Activated B cell treated with CpG ODN at 0.5 μM for 24 hours (primary cell): Measurements from ENCODE around the gene SERPINB1. TPM values are rescaled to one million over a fixed set of nuclear protein-coding genes. Genes with fewer than 3 reads are reported as not detected.

Source experiments
- ATAC-seq: fragments of 200-7000 bp; cut with Tn5 transposase; one replicate; pipeline ENCODE4 v1.10.0; 2021; ENCODE audit warnings: low read depth, mild to moderate bottlenecking, moderate library complexity
- CTCF ChIA-PET: fragments of 350-600 bp; sonication (Branson Sonifier 250); formaldehyde crosslinking; loops from one replicate; lab custom pipeline; 2021; ENCODE audit warnings: antibody characterized with exemption; lab: Charles Lee
- POLR2A ChIA-PET: fragments of 350-600 bp; sonication (Branson Sonifier 250); formaldehyde crosslinking; loops from one replicate; lab custom pipeline; 2021; ENCODE audit warnings: antibody characterized with exemption; lab: Charles Lee
- DNase-seq: peaks from one replicate; pipeline ENCODE4 v3.0.0; 2022
- H3K27ac Mint-ChIP-seq: one replicate; pipeline ENCODE4 v1.8.0; 2020; ENCODE audit warnings: mixed read lengths
- H3K27me3 Mint-ChIP-seq: one replicate; pipeline ENCODE4 v1.8.0; 2021; ENCODE audit warnings: mixed read lengths
- H3K36me3 Mint-ChIP-seq: one replicate; pipeline ENCODE4 v1.8.0; 2021; ENCODE audit warnings: low read depth, mixed read lengths
- H3K4me1 Mint-ChIP-seq: one replicate; pipeline ENCODE4 v1.8.0; 2021; ENCODE audit warnings: mixed read lengths
- H3K4me3 Mint-ChIP-seq: one replicate; pipeline ENCODE4 v1.8.0; 2020; ENCODE audit warnings: mild to moderate bottlenecking, mixed read lengths
- H3K9me3 Mint-ChIP-seq: one replicate; pipeline ENCODE4 v1.8.0; 2020; ENCODE audit warnings: mixed read lengths
- CTCF ChIP-seq: fragments of 200-600 bp; IDR thresholded peaks from one replicate; pipeline ENCODE4 v1.8.0; 2022; ENCODE audit warnings: antibody characterized with exemption, mild to moderate bottlenecking
- intact Hi-C: fragments of 100-400 bp; cut with micrococcal nuclease; formaldehyde crosslinking; loops from one replicate; pipeline ENCODE4 v1.15.1; 2024
- total RNA-seq: library from RNA; stranded (reverse); gene quantifications from 2 replicates; pipeline ENCODE4 v1.2.3, GENCODE V29; 2022

SERPINB1 gene
- total RNA-seq, 1 donor from 2014 or later = 59.9 TPM

- ChIA-PET CTCF (interaction anchor here (4.0 kb wide), 1 partner anchor 68 kb away, joined by 23 read pairs; no protein-coding TSS in a partner anchor), POLR2A (interaction anchor here (0.6 to 1.3 kb wide), 2 partner anchors 67 to 88 kb away, joined by 3 read pairs; no protein-coding TSS in a partner anchor)
- H3K36me3 Mint-ChIP-seq = peaks cover 19% of the 10 kb centered on the region
- peak overlapping the region; percentile 0 for H3K27ac Mint-ChIP-seq
- DNase-seq = no peak
- peaks cover 73% of the 10 kb centered on the region for H3K4me1 Mint-ChIP-seq
- no peak for TF ChIP-seq CTCF
- intact Hi-C loops = no loop called here
- no peak for ATAC-seq
- H3K9me3 Mint-ChIP-seq = peaks cover 7% of the 10 kb centered on the region
- H3K4me3 Mint-ChIP-seq = no peak overlapping the region
- H3K27me3 Mint-ChIP-seq = no peaks in the 10 kb centered on the region
Observed at GRCh38 chr6:2844008-2844407, 2.3 kb upstream of the SERPINB1 start.

- CTCF ChIA-PET = interaction anchor here (2.4 to 4.0 kb wide), 2 partner anchors 68 to 146 kb away, joined by 18 to 23 read pairs; no protein-coding TSS in a partner anchor
- ATAC-seq (no peak), DNase-seq (no peak)
- peaks cover under 1% of the 10 kb centered on the region for H3K9me3 Mint-ChIP-seq
- H3K4me3 Mint-ChIP-seq = no peak overlapping the region
- no peaks in the 10 kb centered on the region for H3K27me3 Mint-ChIP-seq
- intact Hi-C loops = no loop called here
- peaks cover 67% of the 10 kb centered on the region for H3K4me1 Mint-ChIP-seq
- no peak for TF ChIP-seq CTCF
- peak overlapping the region; percentile 0 for H3K27ac Mint-ChIP-seq
- peaks cover 21% of the 10 kb centered on the region for H3K36me3 Mint-ChIP-seq
- POLR2A ChIA-PET = interaction anchor here (0.6 to 2.3 kb wide), 4 partner anchors 48 to 142 kb away, joined by 3 to 7 read pairs (median 3); no protein-coding TSS in a partner anchor
Observed at GRCh38 chr6:2843138-2843740, 1.6 kb upstream of the SERPINB1 start.

GRCh38 chr6:2842139-2842552 is 483 bp upstream of the SERPINB1 start:
- CTCF ChIA-PET = interaction anchor here (1.1 to 4.0 kb wide), 10 partner anchors 51 to 147 kb away, joined by 3 to 23 read pairs (median 8); no protein-coding TSS in a partner anchor
- H3K27me3 Mint-ChIP-seq = no peaks in the 10 kb centered on the region
- POLR2A ChIA-PET = interaction anchor here (0.6 to 3.6 kb wide), 39 partner anchors 8 to 1179 kb away, joined by 3 to 52 read pairs (median 6); partner anchors contain the start of genes NQO2, RIPK1, SERPINB6 and SERPINB9
- no peak for TF ChIP-seq CTCF
- DNase-seq = no peak
- peaks cover 30% of the 10 kb centered on the region for H3K36me3 Mint-ChIP-seq
- intact Hi-C loops = loop anchor here (1.0 kb wide), 1 partner anchor 276 kb away; the partner anchor contains the start of gene BPHL
- no peaks in the 10 kb centered on the region for H3K9me3 Mint-ChIP-seq
- H3K4me3 Mint-ChIP-seq = peak overlapping the region; percentile 86
- peaks cover 57% of the 10 kb centered on the region for H3K4me1 Mint-ChIP-seq
- no peak for ATAC-seq
- peak overlapping the region; percentile 85 for H3K27ac Mint-ChIP-seq

GRCh38 chr6:2840749-2841061 is 958 bp downstream of the SERPINB1 start:
- Mint-ChIP-seq H3K9me3 (no peaks in the 10 kb centered on the region), H3K36me3 (peaks cover 43% of the 10 kb centered on the region), H3K27me3 (no peaks in the 10 kb centered on the region), H3K4me3 (peak overlapping the region; percentile 86), H3K4me1 (peaks cover 44% of the 10 kb centered on the region), H3K27ac (peak overlapping the region; percentile 85)
- intact Hi-C loops = loop anchor here (1.0 kb wide), 5 partner anchors 49 to 149 kb away; partner anchors contain the start of gene WRNIP1
- ATAC-seq (no peak), DNase-seq (no peak)
- no peak for TF ChIP-seq CTCF
- CTCF ChIA-PET = interaction anchor here (1.1 to 4.0 kb wide), 8 partner anchors 50 to 149 kb away, joined by 3 to 23 read pairs (median 12); no protein-coding TSS in a partner anchor
- POLR2A ChIA-PET = interaction anchor here (1.2 to 3.6 kb wide), 26 partner anchors 10 to 227 kb away, joined by 3 to 52 read pairs (median 8); partner anchors contain the start of genes NQO2, RIPK1, SERPINB6 and SERPINB9
